B cell (primary cell): ENCODE data around the gene TMEM116.

Experiments
- CTCF ChIP-seq: fragments of 200-600 bp; IDR thresholded peaks from one replicate; pipeline ENCODE4 v1.8.0; 2022; ENCODE audit warnings: antibody characterized with exemption, mild to moderate bottlenecking
- EZH2 ChIP-seq: IDR thresholded peaks from 2 replicates; pipeline ENCODE4 v1.6.1; 2012; ENCODE audit warnings: borderline replicate concordance, low read depth, mild to moderate bottlenecking, moderate library complexity, low read length; ENCODE audit not compliant: insufficient read depth, poor library complexity, severe bottlenecking

DNA sequence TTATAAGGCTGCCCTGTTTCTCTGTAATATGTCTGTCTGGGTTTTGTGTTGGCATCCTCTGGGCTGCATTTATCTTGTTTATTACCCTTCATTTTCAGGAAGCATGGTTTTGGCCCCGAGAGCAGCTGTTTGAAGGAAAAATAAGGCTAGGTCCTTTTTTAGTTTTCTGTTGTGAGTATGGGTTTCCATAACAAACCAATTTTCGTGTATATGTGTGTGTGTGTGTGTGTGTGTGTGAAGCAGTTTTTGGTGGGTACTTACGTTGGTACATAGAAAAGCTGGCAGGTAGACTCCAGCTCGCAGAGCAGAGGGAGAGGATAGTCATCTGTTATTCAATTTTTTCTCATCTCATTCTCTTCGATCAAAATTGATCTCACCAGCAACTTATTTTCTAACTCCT, 118.4 kb downstream of the TMEM116 start:
- TF ChIP-seq CTCF (no peak), EZH2 (no peak)
